Calu3 (cell line): Measurements from ENCODE around the gene GPR142. TPM values are rescaled to one million over a fixed set of nuclear protein-coding genes. Genes with fewer than 3 reads are reported as not detected.

Experiments used
- BruUV-seq: library from RNA; stranded (reverse); fragments of 400-500 nt; replicated peaks from 2 replicates; lab custom pipeline; 2021; lab: Mats Ljungman, UMichigan
- CTCF ChIA-PET: fragments of 300-600 bp; sonication (Branson Sonifier 250); formaldehyde crosslinking; loops from one replicate; lab custom pipeline; 2022; ENCODE audit warnings: antibody characterized with exemption; lab: Charles Lee
- DNase-seq: peaks from one replicate; pipeline ENCODE4 v3.0.0; 2022
- H3K27ac Mint-ChIP-seq: one replicate; pipeline ENCODE4 v1.8.0; 2022; ENCODE audit warnings: mixed read lengths; ENCODE audit not compliant: unreplicated experiment
- H3K27me3 Mint-ChIP-seq: one replicate; pipeline ENCODE4 v1.8.0; 2022; ENCODE audit warnings: mixed read lengths; ENCODE audit not compliant: unreplicated experiment
- H3K36me3 Mint-ChIP-seq: one replicate; pipeline ENCODE4 v1.8.0; 2022; ENCODE audit warnings: mild to moderate bottlenecking, moderate library complexity, mixed read lengths; ENCODE audit not compliant: insufficient read depth, unreplicated experiment
- H3K4me1 Mint-ChIP-seq: one replicate; pipeline ENCODE4 v1.8.0; 2022; ENCODE audit warnings: mild to moderate bottlenecking, low read depth, mixed read lengths; ENCODE audit not compliant: unreplicated experiment
- H3K4me3 Mint-ChIP-seq: one replicate; pipeline ENCODE4 v1.8.0; 2022; ENCODE audit warnings: mild to moderate bottlenecking, low read depth, moderate library complexity, mixed read lengths; ENCODE audit not compliant: unreplicated experiment
- H3K9me3 Mint-ChIP-seq: one replicate; pipeline ENCODE4 v1.8.0; 2022; ENCODE audit warnings: low read depth, mixed read lengths; ENCODE audit not compliant: unreplicated experiment
- intact Hi-C: fragments of 100-400 bp; cut with micrococcal nuclease; formaldehyde crosslinking; loops from one replicate; pipeline ENCODE4 v1.10.0; 2022; ENCODE audit not compliant: unreplicated experiment
- total RNA-seq: library from RNA; stranded (reverse); gene quantifications from 2 replicates; pipeline ENCODE4 v1.2.3, GENCODE V29; 2022
- TF ChIP-seq, protein P1 (sequence below): fragments of 200-600 bp; IDR thresholded peaks from one replicate; pipeline ENCODE4 v1.8.0; 2022; ENCODE audit warnings: antibody characterized with exemption; ENCODE audit not compliant: unreplicated experiment

GPR142 gene
- total RNA-seq, 1 experiment from 2014 or later: not detected

DNA sequence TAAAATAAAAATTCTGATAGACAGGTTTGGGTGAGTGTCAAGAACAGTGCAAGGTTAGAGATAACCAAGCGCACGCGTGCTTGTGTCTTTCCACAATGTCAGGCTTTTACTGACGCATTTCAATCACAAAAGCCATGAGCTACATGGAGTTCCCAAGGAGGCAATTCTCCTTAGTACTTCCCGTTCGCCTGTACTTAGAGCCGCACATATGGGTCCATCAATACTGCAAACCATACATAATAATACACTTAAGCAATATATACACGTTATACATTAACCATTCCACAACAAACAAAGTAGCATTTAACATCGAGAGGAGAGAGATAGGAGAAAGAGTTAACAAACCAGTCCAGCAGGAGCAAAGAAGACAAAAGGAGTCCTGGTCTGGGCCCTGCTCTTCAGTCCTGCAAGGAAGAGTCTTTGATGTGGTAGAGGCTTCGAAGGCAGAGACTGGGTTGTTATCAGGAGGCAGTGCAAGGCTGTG is 52.7 kb downstream of the GPR142 start:
- H3K27me3 Mint-ChIP-seq: no peaks in the 10 kb centered on the region
- no peaks in the 10 kb centered on the region for H3K9me3 Mint-ChIP-seq
- no peak for DNase-seq
- no peak overlapping the region for H3K4me3 Mint-ChIP-seq
- H3K27ac Mint-ChIP-seq: no peak overlapping the region
- no TSS peak for BruUV-seq
- CTCF ChIA-PET: no interaction called here
- peaks cover 6% of the 10 kb centered on the region for H3K36me3 Mint-ChIP-seq
- TF ChIP-seq, protein P1, sequence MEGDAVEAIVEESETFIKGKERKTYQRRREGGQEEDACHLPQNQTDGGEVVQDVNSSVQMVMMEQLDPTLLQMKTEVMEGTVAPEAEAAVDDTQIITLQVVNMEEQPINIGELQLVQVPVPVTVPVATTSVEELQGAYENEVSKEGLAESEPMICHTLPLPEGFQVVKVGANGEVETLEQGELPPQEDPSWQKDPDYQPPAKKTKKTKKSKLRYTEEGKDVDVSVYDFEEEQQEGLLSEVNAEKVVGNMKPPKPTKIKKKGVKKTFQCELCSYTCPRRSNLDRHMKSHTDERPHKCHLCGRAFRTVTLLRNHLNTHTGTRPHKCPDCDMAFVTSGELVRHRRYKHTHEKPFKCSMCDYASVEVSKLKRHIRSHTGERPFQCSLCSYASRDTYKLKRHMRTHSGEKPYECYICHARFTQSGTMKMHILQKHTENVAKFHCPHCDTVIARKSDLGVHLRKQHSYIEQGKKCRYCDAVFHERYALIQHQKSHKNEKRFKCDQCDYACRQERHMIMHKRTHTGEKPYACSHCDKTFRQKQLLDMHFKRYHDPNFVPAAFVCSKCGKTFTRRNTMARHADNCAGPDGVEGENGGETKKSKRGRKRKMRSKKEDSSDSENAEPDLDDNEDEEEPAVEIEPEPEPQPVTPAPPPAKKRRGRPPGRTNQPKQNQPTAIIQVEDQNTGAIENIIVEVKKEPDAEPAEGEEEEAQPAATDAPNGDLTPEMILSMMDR: no peak
- intact Hi-C loops: no loop called here
- H3K4me1 Mint-ChIP-seq: peaks cover 22% of the 10 kb centered on the region

Other genes starting within 250 kb of the GPR142 start
- gene RPL38, start 163.8 kb upstream of the GPR142 start, total RNA-seq: 708 and 725 TPM in 2 replicates
- gene TTYH2, start 153.9 kb upstream of the GPR142 start, total RNA-seq: 0.28 and 0.81 TPM in 2 replicates
- not detected in 2 replicates for gene DNAI2, start 93.3 kb upstream of the GPR142 start, total RNA-seq
- gene KIF19, start 41.3 kb upstream of the GPR142 start, total RNA-seq: not detected in 2 replicates
- not detected in 2 replicates for gene BTBD17, start 5.6 kb upstream of the GPR142 start, total RNA-seq
- gene GPRC5C, start 64.6 kb downstream of the GPR142 start, total RNA-seq: 37.3 and 48.7 TPM in 2 replicates
- 0.45 TPM in 1 of 2 replicates, not detected in the other for gene CD300A, start 99.1 kb downstream of the GPR142 start, total RNA-seq
- gene CD300LB, start 164.0 kb downstream of the GPR142 start, total RNA-seq: not detected in 2 replicates
- gene CD300C, start 178.6 kb downstream of the GPR142 start, total RNA-seq: not detected in 2 replicates
- gene CD300H, start 200.0 kb downstream of the GPR142 start, total RNA-seq: not detected in 2 replicates
- not detected in 2 replicates for gene CD300LD, start 224.8 kb downstream of the GPR142 start, total RNA-seq